Cerebellar nuclear complex (tissue), 1 donor: ENCODE results near the gene RAB3B.
"Not testable (repeated sequence)": the region's sequence is repeated elsewhere in the genome, so short reads cannot be mapped to it uniquely, and the experiment has no call there.

Source experiments
- DNase-seq, 2 experiments: peaks; one replicate each; lab custom pipeline; 2025; lab: John Stamatoyannopoulos, UW

RAB3B gene

GRCh38 chr1:51990478-51990965 lies at the start of gene RAB3B:
RAB3B (minus strand) TSS chr1:51990700; CDS start chr1:51977117, 13,583 bp downstream.
- DNase-seq, result no peak

GRCh38 chr1:52037909-52038308 lies 47.4 kb upstream of the RAB3B start:
- no peak for DNase-seq

GRCh38 chr1:52037402-52037814 lies 46.9 kb upstream of the RAB3B start:
- no peak for DNase-seq

GRCh38 chr1:52034050-52034384 lies 43.5 kb upstream of the RAB3B start:
- DNase-seq, result no peak

- DNase-seq, result peak; percentile 39 to 81
Observed at GRCh38 chr1:52033190-52034049, 42.9 kb upstream of the RAB3B start, which contains the start of gene KTI12. KTI12 (minus strand) TSS chr1:52033810; CDS start chr1:52033761, 49 bp downstream.

- DNase-seq, result no peak
Observed at GRCh38 chr1:52032785-52033131, 42.3 kb upstream of the RAB3B start.

- DNase-seq, result no peak
Observed at GRCh38 chr1:52032124-52032784, 41.8 kb upstream of the RAB3B start.

GRCh38 chr1:52028839-52029238 lies 38.3 kb upstream of the RAB3B start:
- DNase-seq, result not testable (repeated sequence)

GRCh38 chr1:52028328-52028727 lies 37.8 kb upstream of the RAB3B start:
- DNase-seq, result no peak

GRCh38 chr1:52026278-52026677 lies 35.8 kb upstream of the RAB3B start:
- no peak for DNase-seq

- DNase-seq, result no peak
Observed at GRCh38 chr1:52022133-52022532, 31.6 kb upstream of the RAB3B start.

GRCh38 chr1:52008071-52008809 lies 17.7 kb upstream of the RAB3B start:
- DNase-seq, result no peak

GRCh38 chr1:52007215-52008002 lies 16.9 kb upstream of the RAB3B start:
- DNase-seq, result no peak

GRCh38 chr1:52006081-52006553 lies 15.6 kb upstream of the RAB3B start:
- not testable (repeated sequence) for DNase-seq

- DNase-seq, result not testable (repeated sequence)
Observed at GRCh38 chr1:52005548-52005947, 15.0 kb upstream of the RAB3B start.

GRCh38 chr1:52003877-52004276 lies 13.4 kb upstream of the RAB3B start:
- DNase-seq, result no peak

- DNase-seq, result no peak
Observed at GRCh38 chr1:52002038-52002917, 11.8 kb upstream of the RAB3B start.

GRCh38 chr1:51998701-51999100 lies 8.2 kb upstream of the RAB3B start:
- no peak for DNase-seq

- DNase-seq, result no peak
Observed at GRCh38 chr1:51997974-51998382, 7.5 kb upstream of the RAB3B start.
